KMS-11 (cell line): ENCODE results near the gene ZBTB24.

ENCODE experiments used
- H2AFZ ChIP-seq: fragments of 200-600 bp; sonication (generic); 2 replicates; pipeline ENCODE4 v1.6.1; 2016; ENCODE audit warnings: antibody characterized with exemption, mixed run types, low read depth
- H3K27ac ChIP-seq: fragments of 200-600 bp; sonication (generic); 2 replicates; pipeline ENCODE4 v1.6.1; 2016; ENCODE audit warnings: mild to moderate bottlenecking, mixed run types
- H3K27me3 ChIP-seq: fragments of 200-600 bp; sonication (generic); 2 replicates; pipeline ENCODE4 v1.6.1; 2017; ENCODE audit warnings: mild to moderate bottlenecking, low read depth, mixed run types, moderate library complexity; ENCODE audit not compliant: insufficient read depth
- H3K36me3 ChIP-seq: fragments of 200-600 bp; sonication (generic); 2 replicates; pipeline ENCODE4 v1.6.1; 2017; ENCODE audit warnings: mild to moderate bottlenecking, mixed run types; ENCODE audit not compliant: insufficient read depth
- H3K4me1 ChIP-seq: fragments of 200-600 bp; sonication (generic); 2 replicates; pipeline ENCODE4 v1.6.1; 2016; ENCODE audit warnings: mild to moderate bottlenecking, low read depth, mixed run types; ENCODE audit not compliant: poor library complexity, severe bottlenecking
- H3K4me2 ChIP-seq: fragments of 200-600 bp; sonication (generic); 2 replicates; pipeline ENCODE4 v1.7.0; 2016; ENCODE audit warnings: mild to moderate bottlenecking, mixed run types
- H3K4me3 ChIP-seq: fragments of 200-600 bp; sonication (generic); IDR thresholded peaks from 2 replicates; pipeline ENCODE4 v1.6.1; 2017; ENCODE audit warnings: low read depth, low read length, mixed read lengths; ENCODE audit not compliant: insufficient read depth
- H3K79me2 ChIP-seq: fragments of 200-600 bp; sonication (generic); 2 replicates; pipeline ENCODE4 v1.6.1; 2016; ENCODE audit warnings: low read depth, mixed run types; ENCODE audit not compliant: insufficient read depth
- H3K9ac ChIP-seq: fragments of 200-600 bp; sonication (generic); 2 replicates; pipeline ENCODE4 v1.6.1; 2016; ENCODE audit warnings: mild to moderate bottlenecking, mixed run types
- H4K20me1 ChIP-seq: fragments of 200-600 bp; sonication (generic); 2 replicates; pipeline ENCODE4 v1.6.1; 2016; ENCODE audit warnings: mild to moderate bottlenecking, mixed run types; ENCODE audit not compliant: insufficient read depth
- CTCF ChIP-seq: fragments of 200-600 bp; sonication (generic); conservative IDR thresholded peaks from 2 replicates; pipeline ENCODE4 v1.6.1; 2017; ENCODE audit warnings: low read depth, mild to moderate bottlenecking, antibody characterized with exemption, low read length, moderate library complexity, mixed read lengths

The ZBTB24 gene

GRCh38 chr6:109446072-109446471, 36.9 kb downstream of the ZBTB24 start:
- no peak for TF ChIP-seq CTCF
- no peaks in the 10 kb centered on the region for H4K20me1 ChIP-seq
- no peaks in the 10 kb centered on the region for H3K36me3 ChIP-seq
- no peaks in the 10 kb centered on the region for H3K4me1 ChIP-seq
- no peak overlapping the region for H3K27ac ChIP-seq
- H3K79me2 ChIP-seq: no peaks in the 10 kb centered on the region
- no peak overlapping the region for H3K4me3 ChIP-seq
- H2AFZ ChIP-seq: no peak overlapping the region
- H3K27me3 ChIP-seq: no peaks in the 10 kb centered on the region
- H3K9ac ChIP-seq: no peak overlapping the region
- H3K4me2 ChIP-seq: no peak overlapping the region

GRCh38 chr6:109445382-109445781, 37.6 kb downstream of the ZBTB24 start:
- H3K4me1 ChIP-seq: no peaks in the 10 kb centered on the region
- no peaks in the 10 kb centered on the region for H3K79me2 ChIP-seq
- no peak overlapping the region for H3K27ac ChIP-seq
- no peak for TF ChIP-seq CTCF
- H4K20me1 ChIP-seq: no peaks in the 10 kb centered on the region
- no peak overlapping the region for H3K4me3 ChIP-seq
- H3K4me2 ChIP-seq: no peak overlapping the region
- H2AFZ ChIP-seq: no peak overlapping the region
- H3K36me3 ChIP-seq: no peaks in the 10 kb centered on the region
- H3K9ac ChIP-seq: no peak overlapping the region
- H3K27me3 ChIP-seq: no peaks in the 10 kb centered on the region

GRCh38 chr6:109443425-109443950, 39.5 kb downstream of the ZBTB24 start:
- Histone ChIP-seq H3K4me3 (no peak overlapping the region), H3K36me3 (no peaks in the 10 kb centered on the region), H3K79me2 (no peaks in the 10 kb centered on the region), H3K4me2 (no peak overlapping the region), H2AFZ (no peak overlapping the region), H3K9ac (no peak overlapping the region), H3K4me1 (no peaks in the 10 kb centered on the region), H4K20me1 (no peaks in the 10 kb centered on the region), H3K27ac (no peak overlapping the region), H3K27me3 (no peaks in the 10 kb centered on the region)
- no peak for TF ChIP-seq CTCF

- Histone ChIP-seq H3K79me2 (no peaks in the 10 kb centered on the region), H3K36me3 (no peaks in the 10 kb centered on the region), H4K20me1 (no peaks in the 10 kb centered on the region), H3K4me2 (no peak overlapping the region), H3K4me1 (no peaks in the 10 kb centered on the region), H3K27ac (no peak overlapping the region), H3K9ac (no peak overlapping the region), H2AFZ (no peak overlapping the region), H3K27me3 (no peaks in the 10 kb centered on the region), H3K4me3 (no peak overlapping the region)
- no peak for TF ChIP-seq CTCF
These were observed 40.6 kb downstream of the ZBTB24 start for GRCh38 chr6:109442393-109442924.
